IPS DF 19.7 (cell line): ENCODE data around the gene MYH8.

Experiments
- DNase-seq: peaks from one replicate; pipeline ENCODE4 v3.0.0-alpha.2; 2013; ENCODE audit warnings: low read depth, low spot score

The MYH8 gene

GRCh38 chr17:10421900-10422542, at the start of gene MYH8:
MYH8 (minus strand) TSS chr17:10421950; CDS start chr17:10420227, 1,723 bp downstream.
- DNase-seq: no peak

GRCh38 chr17:10469459-10469858, 47.7 kb upstream of the MYH8 start, which contains the start of gene MYH4:
MYH4 (minus strand) TSS chr17:10469559; CDS start chr17:10466745, 2,814 bp downstream.
- no peak for DNase-seq

DNA sequence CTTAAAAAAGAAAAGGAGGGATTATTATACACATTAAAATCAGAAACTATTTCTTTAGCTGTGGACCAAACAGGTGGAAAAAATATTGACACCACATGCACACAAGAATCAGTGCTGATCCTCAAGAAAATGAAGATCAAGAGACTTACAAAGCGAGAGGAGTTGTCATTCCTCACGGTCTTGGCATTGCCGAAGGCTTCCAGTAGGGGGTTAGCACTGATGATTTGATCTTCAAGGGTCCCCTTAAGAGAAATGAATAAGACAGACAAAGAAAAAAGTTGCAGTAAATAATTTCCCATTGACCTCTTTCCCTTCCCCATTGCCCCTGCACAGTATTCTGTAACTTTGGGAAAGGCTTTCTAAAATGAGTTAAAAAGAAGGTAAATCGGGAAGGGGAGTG, 41.7 kb upstream of the MYH8 start:
- DNase-seq: no peak

DNA sequence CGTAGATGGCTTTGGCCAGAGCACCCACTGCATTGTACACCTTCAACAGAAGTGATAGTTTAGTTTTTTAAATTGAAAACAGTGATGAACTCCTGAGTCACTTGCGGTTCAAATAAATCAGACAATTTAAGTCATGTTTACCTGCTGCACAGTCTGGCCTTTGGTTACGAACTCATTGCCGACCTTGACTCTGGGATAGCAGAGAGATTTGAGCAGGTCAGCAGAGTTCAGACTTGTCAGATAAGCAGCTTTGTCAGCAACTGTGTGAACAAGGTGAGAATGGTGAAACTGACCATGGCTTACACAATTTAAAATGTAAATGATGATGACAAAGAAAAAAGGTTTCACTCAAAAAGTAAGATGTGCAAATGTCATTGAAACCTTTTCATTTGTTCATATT, 38.3 kb upstream of the MYH8 start:
- DNase-seq: no peak

DNA sequence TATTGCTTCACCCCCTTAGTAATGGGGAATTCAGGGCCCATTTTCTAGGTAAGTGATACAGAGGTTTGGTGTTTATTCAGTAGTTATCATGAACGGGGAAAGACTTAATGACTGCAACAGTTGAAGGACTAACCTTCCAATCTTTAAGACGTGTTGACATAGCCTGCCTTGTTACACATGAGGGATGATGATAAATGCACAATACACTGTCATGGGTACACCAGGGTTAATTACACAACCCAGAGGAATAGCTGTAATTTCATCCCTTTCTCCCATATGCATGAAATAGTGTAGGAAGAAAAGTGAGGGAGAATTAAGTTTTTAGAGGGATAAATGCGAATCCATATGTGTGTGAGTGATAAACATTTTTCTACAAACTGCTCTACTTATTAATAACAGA, 37.0 kb upstream of the MYH8 start:
- no peak for DNase-seq

DNA sequence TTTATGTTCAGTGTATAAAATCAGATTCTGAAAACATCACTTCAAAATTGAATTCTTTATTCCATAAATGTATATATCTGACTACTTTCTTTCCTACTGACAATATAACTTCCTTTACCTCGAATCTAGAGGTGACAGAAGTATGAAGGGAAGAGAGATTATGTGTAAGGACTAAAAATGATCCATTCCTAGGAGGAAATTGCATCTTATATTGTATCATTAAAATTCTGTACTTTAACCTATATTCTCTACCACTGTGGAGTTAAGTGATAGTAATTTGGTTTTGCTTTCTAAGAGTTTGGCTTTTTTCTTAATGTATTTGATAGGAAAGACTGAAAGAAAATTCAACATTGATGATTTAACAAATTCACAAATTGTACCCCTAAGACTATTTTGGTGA, 36.2 kb upstream of the MYH8 start:
- DNase-seq: no peak

DNA sequence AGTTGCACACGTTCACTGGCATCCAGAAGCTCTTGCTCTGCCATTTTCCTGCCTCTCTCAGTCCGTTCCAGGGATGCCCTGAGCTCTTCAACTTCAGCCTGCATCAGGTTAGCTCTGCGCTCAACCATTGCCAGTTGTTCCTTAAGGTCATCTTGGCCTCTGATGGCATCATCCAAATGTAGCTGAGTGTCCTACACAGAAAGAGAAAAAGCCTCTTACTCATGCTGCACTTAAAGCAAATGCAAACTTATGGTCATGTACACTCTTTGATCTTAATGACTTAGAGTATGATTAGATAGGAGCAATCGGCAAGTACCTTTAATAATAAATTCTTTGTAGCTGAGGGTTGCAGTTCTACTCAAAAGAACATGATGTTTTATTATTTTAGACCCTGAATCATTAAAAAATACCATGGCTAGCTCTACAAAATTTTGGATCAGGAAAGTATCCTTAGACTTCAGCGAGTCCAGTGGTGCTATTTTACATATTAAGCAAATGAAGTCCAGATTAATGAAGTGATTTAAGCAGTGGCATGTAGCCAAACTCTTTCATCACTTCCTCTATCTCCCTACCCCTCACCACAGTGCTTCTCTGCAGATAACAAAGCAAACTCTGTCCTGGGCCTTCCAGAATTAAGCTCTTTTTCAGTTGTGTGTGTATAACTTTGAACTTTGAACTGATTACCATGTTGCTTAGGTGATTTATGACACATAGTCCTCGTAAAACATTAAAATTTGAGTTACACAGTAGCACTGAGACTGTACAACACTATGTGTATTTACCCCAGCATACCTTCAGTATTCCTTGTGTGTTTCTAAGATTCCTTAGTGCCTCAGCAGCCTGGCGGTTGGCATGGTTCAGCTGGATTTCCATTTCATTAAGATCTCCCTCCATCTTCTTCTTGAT, 25.5 kb upstream of the MYH8 start:
- no peak for DNase-seq

- no peak for DNase-seq
Observed at GRCh38 chr17:10439816-10440215, 18.1 kb upstream of the MYH8 start.

DNA sequence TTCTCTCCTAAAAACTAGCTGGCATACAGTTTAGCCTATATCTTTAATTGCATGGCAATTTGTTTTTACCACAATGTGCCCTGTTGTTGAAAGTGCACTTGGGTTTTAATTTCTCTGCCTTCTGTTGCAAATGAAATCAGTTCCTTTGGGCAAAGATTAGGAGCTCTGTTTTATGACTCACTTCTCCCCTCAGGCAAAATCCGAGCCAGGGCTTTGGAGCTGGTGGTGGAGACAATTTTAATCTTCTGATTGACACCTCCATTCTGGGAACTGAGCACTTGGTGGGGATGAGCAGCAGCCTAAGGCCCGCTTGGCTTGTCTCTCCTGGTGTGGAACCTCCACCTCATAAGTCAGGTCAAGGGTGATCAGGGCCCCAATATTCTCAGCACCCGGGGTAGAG, 13.3 kb upstream of the MYH8 start:
- no peak for DNase-seq

GRCh38 chr17:10429421-10430045, 7.8 kb upstream of the MYH8 start:
- no peak for DNase-seq

GRCh38 chr17:10428781-10429180, 7.0 kb upstream of the MYH8 start:
- DNase-seq: no peak

GRCh38 chr17:10421211-10421610, 539 bp downstream of the MYH8 start:
- no peak for DNase-seq

- DNase-seq: no peak
Observed at GRCh38 chr17:10420811-10421210, 939 bp downstream of the MYH8 start.

DNA sequence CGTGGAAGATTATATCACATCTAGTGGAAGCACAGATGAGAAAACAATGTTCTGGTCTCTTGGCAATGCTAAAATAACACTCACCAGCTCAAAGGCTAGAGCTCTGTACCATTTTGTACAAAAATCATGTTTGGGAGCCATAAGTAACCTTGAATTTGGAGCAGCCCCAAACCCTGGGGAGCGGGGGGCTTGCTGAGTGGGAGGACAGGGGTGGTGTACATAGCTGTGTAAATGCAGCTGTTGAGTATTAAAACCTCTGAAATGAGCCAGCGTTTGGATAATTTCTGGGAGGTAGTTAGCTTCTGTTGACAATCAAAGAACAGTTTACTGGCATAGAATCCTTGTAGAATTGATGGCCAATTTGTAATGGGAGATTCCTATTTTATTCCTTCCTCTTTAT, 4.3 kb downstream of the MYH8 start:
- DNase-seq: no peak

GRCh38 chr17:10415161-10415560, 6.6 kb downstream of the MYH8 start:
- no peak for DNase-seq

DNA sequence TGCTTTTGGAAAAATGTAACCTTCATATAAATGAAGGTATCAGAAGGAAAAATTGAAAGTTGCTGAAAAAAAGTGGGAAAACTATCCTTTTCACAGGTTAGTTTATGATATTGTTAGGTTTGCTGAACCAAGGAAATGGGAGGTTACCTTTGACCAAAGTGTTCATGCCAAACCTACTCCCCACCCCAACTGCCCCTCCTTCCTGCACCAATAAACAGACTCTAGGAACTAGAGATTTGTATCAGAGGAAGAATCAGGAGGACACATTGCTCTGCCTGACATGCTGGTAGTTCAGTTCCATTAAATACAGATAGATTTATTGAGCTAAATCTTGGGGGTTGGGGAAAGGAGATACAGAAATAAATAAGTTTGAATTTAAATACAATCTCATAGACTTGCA, 18.2 kb downstream of the MYH8 start:
- DNase-seq: no peak

DNA sequence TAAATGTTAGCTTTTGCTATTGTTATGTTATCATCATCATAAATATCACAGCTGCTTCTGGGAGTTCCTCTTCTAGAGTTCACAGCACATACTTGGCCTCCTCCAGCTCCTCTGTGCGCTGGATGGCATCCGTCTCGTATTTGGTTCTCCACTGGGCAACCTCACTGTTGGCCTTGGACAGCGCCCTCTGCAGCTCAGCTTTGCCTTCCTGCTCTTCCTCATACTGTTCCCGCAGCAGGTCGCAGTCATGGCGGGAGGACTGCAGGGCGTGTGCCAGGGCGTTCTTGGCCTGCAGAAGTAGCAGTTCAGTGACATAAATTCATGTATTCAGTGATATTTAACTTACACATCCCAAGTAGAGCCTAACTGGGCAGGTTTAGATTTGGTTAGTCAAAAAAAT, 23.4 kb downstream of the MYH8 start:
- no peak for DNase-seq

DNA sequence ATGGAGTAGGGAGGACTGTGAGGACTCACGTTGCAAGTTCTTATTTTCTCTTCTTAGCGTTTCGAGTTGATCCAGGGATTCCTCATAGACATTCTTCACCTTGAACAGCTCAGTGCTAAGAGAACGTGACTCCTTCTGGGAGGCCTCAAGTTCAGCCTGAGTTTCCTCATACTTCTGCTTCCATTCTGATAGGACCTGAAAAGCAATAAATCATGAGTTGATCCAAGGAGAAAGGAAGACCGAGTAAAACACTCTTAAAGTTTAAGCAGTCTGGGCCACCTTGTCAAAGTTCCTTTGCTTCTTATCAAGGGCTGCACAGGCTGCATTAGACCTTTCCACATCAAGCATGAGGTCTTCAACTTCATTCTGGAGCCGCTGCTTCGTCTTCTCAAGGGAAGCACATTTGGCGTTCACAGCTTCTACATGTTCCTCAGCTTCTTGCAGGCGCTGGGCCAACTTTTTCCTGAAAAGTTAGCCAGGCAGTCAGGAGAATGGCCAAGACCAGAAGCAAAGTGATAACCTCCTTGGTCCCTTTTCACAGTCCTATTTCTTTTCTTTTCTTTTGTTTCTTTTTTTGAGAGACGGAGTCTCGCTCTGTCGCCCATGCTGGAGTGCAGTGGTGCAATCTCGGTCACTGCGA, 25.1 kb downstream of the MYH8 start:
- DNase-seq: no peak

DNA sequence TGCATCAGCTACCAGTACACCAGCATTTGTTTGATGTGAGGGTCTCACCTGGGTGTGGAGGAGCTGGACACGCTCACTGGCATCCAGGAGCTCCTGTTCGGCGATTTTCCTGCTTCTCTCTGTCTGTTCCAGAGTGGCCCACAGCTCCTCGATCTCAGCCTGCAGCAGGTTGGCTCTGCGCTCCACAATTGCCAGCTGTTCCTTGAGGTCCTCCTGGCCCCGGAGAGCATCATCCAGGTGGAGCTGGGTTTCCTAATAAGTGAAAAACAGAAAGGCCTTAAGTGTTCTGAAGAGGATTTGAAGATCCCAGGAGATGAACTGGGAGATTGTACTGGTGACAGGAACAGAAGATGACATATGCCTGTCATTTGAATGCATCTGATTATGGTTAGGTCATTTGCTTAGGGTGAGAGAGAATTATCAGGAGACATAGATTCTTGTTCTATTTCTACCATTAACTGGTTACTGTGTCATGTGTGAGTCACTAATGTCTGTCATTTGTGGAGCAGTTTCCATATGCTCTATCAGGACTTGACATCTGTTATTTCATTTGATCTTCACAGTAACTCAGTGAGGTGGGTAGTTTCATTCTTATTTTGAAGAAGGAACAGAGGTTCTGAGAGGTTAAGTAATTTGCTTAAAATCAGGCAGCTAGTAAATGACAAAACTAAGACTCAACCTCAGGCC, 27.4 kb downstream of the MYH8 start:
- DNase-seq: no peak

- DNase-seq: no peak
Observed at GRCh38 chr17:10392880-10393279, 28.9 kb downstream of the MYH8 start.

DNA sequence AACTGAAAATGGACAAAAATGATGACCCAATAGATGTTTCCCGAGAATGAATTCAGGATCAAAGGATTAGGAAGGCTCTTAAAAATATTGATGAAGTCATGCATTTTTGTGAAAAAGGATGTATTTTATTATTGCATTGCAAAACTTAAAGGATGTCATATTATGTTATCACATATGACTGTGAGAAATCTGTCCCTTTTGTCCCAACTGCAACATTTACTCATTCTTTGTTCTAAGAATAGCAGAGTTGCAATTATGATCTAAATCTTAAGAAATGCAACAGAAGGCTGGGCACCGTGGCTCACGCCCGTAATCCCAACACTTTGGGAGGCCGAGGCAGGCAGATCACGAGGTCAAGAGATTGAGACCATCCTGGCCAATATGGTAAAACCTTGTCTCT, 35.9 kb downstream of the MYH8 start:
- DNase-seq: no peak

- no peak for DNase-seq
Observed at GRCh38 chr17:10384175-10384574, 37.6 kb downstream of the MYH8 start.
